Activated CD8-positive, alpha-beta memory T cell treated with anti-CD3 and anti-CD28 coated beads for 24 hours (primary cell): ENCODE results near the gene DMAP1.

ENCODE experiments used
- DNase-seq: peaks from one replicate; pipeline ENCODE4 v3.0.0-alpha.2; 2020

Gene DMAP1

DNA sequence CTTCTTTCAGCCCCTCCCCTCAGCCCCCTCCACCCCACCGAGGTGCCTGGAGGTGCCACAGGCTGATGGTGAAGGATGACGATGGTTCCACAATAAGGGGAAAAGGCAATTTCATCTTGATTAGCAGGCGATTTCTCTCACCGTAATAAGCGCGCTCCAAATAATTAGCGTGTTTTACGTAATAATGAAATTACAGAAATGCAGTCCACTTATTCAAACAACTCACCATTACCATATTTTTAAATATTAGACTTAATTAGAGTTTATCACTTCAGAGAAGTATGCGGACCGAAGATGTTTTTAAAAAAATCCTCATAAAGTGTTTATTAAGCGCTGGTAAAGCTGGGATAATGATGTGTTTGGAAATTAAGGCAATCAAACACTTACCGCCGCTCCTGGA lies 14.9 kb downstream of the DMAP1 start:
- no peak for DNase-seq

- no peak for DNase-seq
Observed at GRCh38 chr1:44229435-44230167, 16.3 kb downstream of the DMAP1 start.

- no peak for DNase-seq
Observed at GRCh38 chr1:44230796-44231195, 17.5 kb downstream of the DMAP1 start.

DNA sequence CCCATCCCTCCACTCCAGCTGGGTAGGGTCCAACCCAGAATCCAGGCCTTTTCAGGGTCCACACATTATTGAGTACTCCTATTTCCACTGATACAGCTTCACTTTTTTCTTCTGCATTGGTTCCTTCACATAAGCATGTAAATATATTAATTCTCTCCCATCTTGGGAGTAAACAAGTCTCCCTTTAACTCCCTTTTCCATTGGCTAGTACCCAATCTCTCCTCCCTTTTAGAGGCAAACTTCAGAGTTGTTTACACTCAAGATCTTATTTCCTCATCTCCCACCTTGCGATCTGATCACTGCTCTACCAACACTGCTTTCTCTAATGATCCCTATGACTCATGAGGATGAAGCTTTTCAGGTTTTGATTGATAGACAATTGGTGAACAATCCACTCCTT lies 20.3 kb downstream of the DMAP1 start:
- DNase-seq, result no peak

- no peak for DNase-seq
Observed at GRCh38 chr1:44235808-44236207, 22.5 kb downstream of the DMAP1 start.

DNA sequence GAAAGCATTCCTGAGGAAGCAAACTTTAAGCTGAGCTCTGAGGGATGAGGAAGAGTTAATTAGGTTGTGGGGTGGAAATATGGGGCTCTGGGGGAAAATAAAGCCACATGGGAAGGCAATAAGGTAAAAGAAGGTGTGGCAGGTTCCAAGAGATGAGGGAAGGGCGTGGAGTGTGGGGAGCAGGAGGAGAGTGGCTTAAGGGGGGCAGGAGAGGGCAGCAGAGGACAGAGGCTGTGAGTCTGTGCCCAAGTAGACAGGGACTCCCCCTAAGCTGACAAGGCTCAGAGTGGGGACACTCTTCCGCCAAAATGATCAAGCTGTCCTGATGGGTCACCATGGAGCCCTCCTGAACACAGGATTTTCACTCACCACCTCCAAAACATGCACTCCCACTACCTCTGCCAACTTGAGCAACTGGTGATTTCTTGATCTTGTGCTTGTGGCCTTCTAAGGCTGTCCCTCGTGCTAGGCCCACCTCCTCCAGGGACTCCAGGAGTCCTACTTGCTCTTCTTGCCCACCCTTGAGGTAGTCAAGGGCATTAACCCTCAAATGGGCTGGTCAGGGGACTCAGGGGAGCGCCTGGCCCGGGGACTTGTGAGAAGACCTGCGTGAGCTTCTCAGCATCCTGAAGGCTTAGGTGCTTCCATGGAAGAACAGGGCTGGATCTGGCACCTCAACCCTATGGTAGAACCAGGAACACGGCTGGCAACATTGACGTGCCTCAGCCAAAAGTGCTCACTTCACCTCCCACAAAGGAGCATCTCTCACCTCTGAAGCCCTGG lies 23.4 kb downstream of the DMAP1 start:
- no peak for DNase-seq

DNA sequence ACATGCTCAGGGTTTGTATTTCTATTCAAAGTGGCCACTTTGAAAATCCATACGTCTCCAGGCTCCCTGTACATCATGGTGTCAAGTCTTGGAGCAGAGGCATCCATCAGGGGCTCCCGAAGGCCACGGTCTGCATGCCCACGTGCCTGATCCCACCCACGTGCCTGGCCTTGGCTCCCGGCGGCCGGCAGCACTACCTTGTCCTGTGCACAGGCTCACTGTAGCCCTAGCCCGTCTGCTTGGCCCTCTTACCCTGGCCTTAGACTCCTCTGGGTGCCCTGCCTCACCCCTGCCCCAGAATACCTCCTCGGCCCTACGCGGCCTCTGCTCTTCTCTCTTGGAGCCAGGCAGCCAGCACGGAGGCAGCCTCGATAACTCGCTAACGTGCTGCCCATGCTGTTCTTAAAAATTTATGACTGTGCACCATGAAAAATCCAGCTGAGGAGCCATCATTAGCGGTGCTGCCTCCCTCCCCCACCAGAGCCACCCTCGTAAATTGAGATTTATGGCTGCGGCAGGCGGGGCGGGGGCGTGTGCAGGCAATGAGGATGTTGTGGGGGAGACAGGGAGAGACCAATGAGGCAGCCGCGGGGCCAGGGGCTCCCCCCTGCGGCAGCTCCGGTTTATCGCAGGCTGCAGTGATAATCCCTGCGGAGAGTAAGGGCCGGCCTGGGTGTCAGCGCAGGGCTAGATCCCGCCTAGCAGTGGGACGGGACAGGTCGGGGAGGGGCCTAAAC lies 24.6 kb downstream of the DMAP1 start:
- DNase-seq, result peak; percentile 72

- DNase-seq, result no peak
Observed at GRCh38 chr1:44238660-44239059, 25.4 kb downstream of the DMAP1 start.

DNA sequence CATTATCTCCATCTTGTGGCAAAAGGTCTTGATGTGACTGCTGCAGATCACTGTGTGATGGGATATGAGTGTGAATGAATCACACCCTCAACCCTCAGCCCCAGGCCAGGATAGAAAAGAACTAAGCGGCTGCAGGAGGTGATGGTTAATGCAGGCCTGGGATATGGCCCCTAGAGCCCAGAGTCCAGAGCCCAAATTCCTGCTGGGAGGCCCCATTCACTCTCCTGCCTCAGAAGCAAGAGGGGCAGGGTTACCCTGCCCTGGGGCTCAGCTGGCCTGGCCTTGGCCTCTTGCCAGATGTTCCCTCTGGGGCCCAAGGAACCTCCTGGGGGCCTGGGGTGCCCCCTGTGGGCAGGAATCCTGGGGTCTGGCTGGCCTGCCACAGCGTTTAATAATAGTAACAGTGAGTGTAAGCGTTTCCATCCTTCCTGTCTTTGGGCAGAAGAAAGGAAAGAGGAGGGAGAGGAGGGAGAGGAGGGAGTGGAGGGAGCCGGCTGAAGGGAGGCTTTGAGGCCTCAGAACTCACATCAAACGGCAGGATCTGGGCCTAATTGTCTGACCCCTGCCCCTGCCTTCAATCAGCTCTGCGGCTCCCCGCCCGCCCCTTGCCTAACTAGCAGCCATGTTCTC lies 26.2 kb downstream of the DMAP1 start:
- no peak for DNase-seq

DNA sequence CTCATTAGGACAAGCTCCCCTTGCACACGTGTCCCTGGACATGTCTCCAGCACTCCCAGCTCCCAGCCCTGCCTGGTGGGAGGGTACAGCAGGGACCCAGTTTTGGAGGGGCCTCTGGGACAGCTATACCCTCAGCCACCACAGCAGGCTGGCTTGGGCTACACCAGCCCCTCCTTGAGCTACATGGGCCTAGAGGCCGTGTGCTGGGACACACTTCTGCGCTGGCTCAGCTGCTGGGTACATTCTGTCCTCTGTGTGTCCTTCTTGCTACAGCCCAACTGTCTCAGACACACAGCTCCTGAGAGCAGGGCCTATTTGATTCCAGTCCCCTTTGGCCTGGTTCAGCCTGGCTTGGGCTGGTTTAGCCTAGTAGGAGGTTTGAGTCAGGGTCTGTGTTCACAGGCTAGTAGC lies 26.7 kb downstream of the DMAP1 start:
- DNase-seq, result no peak

DNA sequence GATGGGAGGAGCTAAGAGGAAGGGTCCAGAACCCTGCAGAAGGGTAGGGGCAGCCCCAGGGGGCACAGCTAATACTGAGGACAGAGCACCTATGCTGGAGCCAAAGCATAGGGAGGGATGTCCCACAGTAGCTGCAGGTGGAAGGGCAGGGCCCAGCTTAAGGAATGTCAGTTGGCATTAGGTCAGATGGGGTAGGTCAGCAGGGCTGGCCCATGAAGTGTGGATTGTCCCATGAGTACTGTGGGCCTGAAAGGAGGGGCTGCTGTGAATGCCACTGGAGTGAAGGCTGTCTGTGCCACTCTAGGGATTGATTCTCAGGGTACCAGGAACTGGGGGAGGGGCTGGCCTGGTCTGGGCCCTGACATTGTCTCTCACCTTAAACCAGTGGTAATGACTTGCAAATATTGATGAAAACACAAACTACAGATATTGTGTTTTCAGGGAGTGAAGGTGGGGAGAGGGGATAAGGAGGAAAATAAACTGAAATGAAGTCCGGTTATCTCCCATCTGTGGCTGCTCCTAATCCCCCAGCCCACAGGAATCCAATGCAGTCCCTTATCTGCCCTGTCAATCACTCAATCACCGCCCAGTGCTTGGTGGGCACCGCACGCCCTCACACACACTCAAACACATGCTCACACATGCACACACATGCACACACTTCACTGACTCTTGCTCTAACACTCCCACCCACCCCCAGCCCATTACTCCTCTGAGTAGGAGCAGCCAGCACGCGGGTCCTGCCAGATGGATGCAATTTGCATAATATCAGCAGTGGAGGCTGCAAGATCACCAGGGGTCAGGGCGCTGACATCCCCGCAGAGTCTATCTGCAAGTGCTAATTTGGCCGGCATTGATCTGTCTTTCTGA lies 27.8 kb downstream of the DMAP1 start:
- DNase-seq, result no peak

DNA sequence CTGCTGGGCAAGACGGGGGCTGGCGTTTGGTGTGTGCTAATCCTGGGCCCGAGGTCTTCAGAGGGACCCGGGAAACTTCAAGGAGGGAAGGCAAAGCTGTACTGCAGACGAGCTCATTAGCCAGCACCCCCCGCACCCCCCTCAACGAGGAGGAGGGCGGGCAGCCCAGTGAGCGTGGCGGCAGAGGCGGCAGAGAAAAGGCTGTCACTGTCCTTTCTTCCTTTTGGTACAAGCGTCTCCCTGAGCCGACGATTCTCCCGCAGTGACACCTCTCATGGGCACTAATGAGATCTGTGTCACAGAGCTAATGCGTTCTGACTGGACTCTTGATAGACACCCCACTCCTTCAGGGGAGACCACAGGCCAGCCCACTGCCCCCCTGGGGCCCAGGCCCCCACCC lies 29.5 kb downstream of the DMAP1 start:
- no peak for DNase-seq

DNA sequence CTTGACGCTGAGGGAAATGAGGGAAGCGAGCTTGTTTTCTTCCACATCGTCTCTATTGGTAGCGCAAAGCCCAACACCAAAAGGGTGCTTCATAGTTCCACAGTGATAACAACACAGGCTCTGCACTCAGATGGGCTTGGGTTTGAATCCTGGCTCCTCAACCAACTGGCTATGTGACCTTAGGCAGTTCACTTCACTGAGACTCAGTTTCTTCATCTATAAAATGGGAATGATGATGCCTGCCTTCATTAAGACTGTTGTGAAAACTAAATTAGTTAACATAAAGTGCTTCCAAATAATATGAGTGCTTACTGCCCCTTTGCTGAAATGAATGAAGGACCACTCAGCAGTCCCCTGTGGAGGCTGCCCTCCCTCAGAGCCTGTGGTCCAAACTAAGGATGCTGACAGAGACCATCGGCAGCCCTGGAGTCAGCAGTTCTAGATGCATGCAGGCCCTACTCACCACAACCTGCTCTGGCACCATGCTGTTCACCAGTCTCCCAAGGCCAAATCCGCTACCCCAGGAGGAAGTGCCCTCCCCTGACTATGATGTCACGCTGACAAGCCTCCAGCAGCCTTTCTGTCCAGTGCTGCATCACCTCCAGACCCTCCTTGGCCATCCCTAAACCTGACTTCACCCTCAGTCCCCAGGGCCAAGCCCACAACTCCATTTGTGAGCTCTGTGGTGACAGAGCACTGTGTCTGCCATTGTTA lies 30.7 kb downstream of the DMAP1 start:
- no peak for DNase-seq

DNA sequence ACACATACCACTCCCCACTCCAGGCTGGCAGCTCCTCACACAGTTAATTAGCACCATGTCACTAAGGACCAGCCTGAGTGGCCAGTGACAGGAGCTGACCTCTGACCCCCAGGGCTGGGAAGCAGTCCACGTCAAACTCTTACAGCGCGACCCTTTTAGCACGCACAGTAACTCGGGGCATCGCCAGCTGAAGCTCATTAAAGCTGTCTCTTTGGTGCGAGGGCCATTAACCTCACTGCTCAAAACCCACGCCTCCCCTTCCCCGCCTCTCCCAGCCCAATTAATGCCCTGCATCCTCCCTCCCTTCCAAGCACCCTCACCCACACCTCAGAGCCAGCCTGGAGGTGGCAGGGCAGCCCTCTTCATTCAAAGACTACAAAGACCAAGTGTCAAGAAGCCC lies 31.7 kb downstream of the DMAP1 start:
- no peak for DNase-seq

- no peak for DNase-seq
Observed at GRCh38 chr1:44246806-44247205, 33.5 kb downstream of the DMAP1 start.

DNA sequence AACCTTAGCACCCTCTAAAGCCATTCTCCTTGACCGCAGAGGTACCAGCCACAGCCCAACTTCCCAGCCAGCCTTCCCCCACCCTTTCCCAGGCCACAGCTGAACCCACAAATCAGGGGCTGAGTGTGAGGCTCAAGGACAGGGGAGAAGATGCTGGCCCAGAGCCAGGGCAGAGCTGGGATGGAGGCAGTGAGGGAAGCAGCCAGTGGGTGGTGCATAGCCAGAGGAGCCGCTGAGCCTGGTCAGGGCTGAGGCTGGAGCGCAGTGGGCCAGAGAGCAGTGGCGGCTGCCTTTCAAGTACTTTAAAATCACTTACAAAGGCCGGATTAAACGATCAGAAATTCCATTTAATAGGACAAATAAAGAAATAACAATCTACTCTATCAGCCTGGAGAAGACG lies 36.3 kb downstream of the DMAP1 start:
- no peak for DNase-seq

- DNase-seq, result no peak
Observed at GRCh38 chr1:44250068-44250781, 37.0 kb downstream of the DMAP1 start.

DNA sequence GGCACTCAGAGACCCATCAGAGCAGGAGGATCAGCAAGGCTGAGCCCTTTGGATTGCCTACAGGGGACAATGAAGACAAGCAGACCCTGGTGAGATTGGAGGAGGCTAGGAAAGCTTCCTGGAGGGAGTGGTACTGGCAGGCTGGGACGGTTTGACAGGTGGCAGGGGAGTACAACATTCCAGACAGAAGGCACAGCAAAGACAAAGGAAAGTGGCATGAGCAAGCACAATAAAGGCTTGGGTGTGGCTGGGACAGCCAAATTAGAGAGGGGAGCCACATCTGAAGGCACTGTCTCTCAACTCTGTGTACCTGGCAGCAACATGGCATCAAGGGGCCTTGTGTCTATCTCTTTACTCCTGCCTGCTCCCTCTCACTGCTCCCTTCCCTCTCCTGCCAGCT lies 38.2 kb downstream of the DMAP1 start:
- DNase-seq, result no peak

DNA sequence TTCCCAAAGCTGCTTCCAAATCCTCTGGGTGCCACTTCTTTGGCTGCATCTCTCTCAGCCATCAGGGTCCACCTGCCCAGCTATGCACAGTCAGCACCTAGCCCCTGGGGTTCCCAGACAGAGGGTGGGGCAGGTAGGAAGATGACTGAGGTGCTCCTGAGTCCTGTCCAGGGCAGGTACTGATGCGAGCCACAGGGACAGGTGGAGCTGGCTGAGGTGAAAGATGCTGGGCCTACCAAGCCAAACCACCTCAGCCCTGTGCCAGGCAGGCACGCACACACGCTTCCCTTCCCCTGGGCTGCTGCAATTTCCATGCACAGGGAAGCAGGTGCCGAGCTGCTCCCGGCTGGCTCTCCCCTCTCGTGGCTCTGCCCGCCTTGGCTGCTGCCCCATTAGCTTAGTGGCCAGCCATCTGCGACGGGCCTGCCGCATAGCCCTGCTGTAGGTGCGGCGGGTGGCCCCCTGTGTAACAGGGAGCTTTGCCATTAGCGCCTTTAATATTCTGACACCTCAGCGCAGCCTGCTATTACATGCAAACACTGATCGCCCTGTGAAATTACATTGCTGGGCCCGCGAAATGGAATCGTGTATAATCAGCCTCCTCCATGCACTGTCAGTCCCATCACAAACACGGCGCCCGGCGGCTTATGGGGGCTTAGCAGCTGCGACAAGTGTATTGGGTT lies 38.9 kb downstream of the DMAP1 start:
- DNase-seq, result no peak

GRCh38 chr1:44254392-44254910 lies 41.2 kb downstream of the DMAP1 start:
- DNase-seq, result no peak
